SIG-M5 treated with dmso at 0.1 percent for 504 hours (cell line): Measurements from ENCODE around the gene POLL.

Experiments
- DNase-seq: peaks from one replicate; lab custom pipeline; 2025; ENCODE audit not compliant: unreplicated experiment; lab: John Stamatoyannopoulos, UW

Gene POLL

GRCh38 chr10:101612086-101612485 lies 24.0 kb upstream of the POLL start:
- no peak for DNase-seq

- DNase-seq = no peak
Measured at GRCh38 chr10:101611096-101611905, 23.2 kb upstream of the POLL start.

GRCh38 chr10:101609481-101609880 lies 21.4 kb upstream of the POLL start:
- DNase-seq = no peak

- DNase-seq = no peak
Measured at GRCh38 chr10:101607124-101607523, 19.1 kb upstream of the POLL start.

GRCh38 chr10:101602761-101603398 lies 14.8 kb upstream of the POLL start:
- peak; percentile 79 for DNase-seq

GRCh38 chr10:101601541-101601940 lies 13.5 kb upstream of the POLL start:
- no peak for DNase-seq

- DNase-seq = no peak
Measured at GRCh38 chr10:101597091-101597900, 9.2 kb upstream of the POLL start.

- no peak for DNase-seq
Measured at GRCh38 chr10:101595591-101596433, 7.8 kb upstream of the POLL start.

GRCh38 chr10:101593331-101593730 lies 5.3 kb upstream of the POLL start:
- peak; percentile 84 for DNase-seq

- no peak for DNase-seq
Measured at GRCh38 chr10:101588879-101589278, 822 bp upstream of the POLL start.

GRCh38 chr10:101585841-101586240 lies 2.2 kb downstream of the POLL start:
- DNase-seq = no peak

GRCh38 chr10:101580486-101581399 lies 7.3 kb downstream of the POLL start:
- DNase-seq = no peak

GRCh38 chr10:101579516-101579870 lies 8.6 kb downstream of the POLL start:
- no peak for DNase-seq

GRCh38 chr10:101578803-101579515 lies 9.1 kb downstream of the POLL start:
- DNase-seq = no peak

GRCh38 chr10:101578192-101578591 lies 9.9 kb downstream of the POLL start:
- no peak for DNase-seq

GRCh38 chr10:101577121-101577871 lies 10.8 kb downstream of the POLL start:
- DNase-seq = no peak

GRCh38 chr10:101576211-101576863 lies 11.7 kb downstream of the POLL start:
- no peak for DNase-seq

GRCh38 chr10:101575580-101576210 lies 12.4 kb downstream of the POLL start:
- no peak for DNase-seq
